GM12878 (cell line): ENCODE measurements around the gene ZNF892. TPM values are rescaled to one million over a fixed set of nuclear protein-coding genes. Genes with fewer than 3 reads are reported as not detected.

Source experiments
- ATAC-seq: fragments of 200-7000 bp; cut with Tn5 transposase; 3 replicates; pipeline ENCODE4 v1.9.1; 2020; ENCODE audit warnings: mild to moderate bottlenecking, moderate library complexity
- BruUV-seq: library from RNA; stranded (reverse); fragments of 400-500 nt; replicated peaks from 2 replicates; lab custom pipeline; 2021; lab: Mats Ljungman, UMichigan
- CTCF ChIA-PET: fragments of 300-600 bp; sonication (Branson Sonifier 250); formaldehyde crosslinking; extraction: SDS; loops from one replicate; lab custom pipeline; 2021; ENCODE audit warnings: inconsistent platforms; lab: Yijun Ruan, JAX
- POLR2A ChIA-PET: fragments of 350-600 bp; formaldehyde crosslinking; extraction: SDS; loops from one replicate; lab custom pipeline; 2021; ENCODE audit warnings: inconsistent platforms; lab: Charles Lee
- RAD21 ChIA-PET: fragments of 300-600 bp; sonication (Branson Sonifier 250); formaldehyde crosslinking; loops from one replicate; lab custom pipeline; 2023; ENCODE audit warnings: antibody characterized with exemption; ENCODE audit not compliant: unreplicated experiment; lab: Charles Lee
- SMC1A ChIA-PET: fragments of 300-600 bp; sonication (Branson Sonifier 250); formaldehyde crosslinking; loops from one replicate; lab custom pipeline; 2023; ENCODE audit not compliant: unreplicated experiment, uncharacterized antibody; lab: Charles Lee
- DNase-seq: peaks from one replicate; pipeline ENCODE4 v3.0.0-alpha.2; 2011; ENCODE audit warnings: low read depth, low spot score
- FAIRE-seq: peaks from 3 replicates; lab custom pipeline; 2011; peaks lifted over from hg19 to GRCh38; lab: Jason Lieb, UNC
- H2AFZ ChIP-seq: 2 replicates; pipeline ENCODE4 v1.6.0; 2011; ENCODE audit warnings: low read depth, low read length, control low read depth; ENCODE audit not compliant: control insufficient read depth
- H3K27ac ChIP-seq: 2 replicates; pipeline ENCODE4 v1.5.1; 2011; ENCODE audit warnings: control low read depth; ENCODE audit not compliant: control insufficient read depth, insufficient read depth
- H3K27me3 ChIP-seq, 2 experiments: replicated peaks in 1 of 2; 2 replicates each; pipeline versions ENCODE4 v1.6.0 to v1.6.1; 2011; ENCODE audit warnings: low read length in 1 of 2; ENCODE audit not compliant: control insufficient read depth in 2 of 2, insufficient read depth in 2 of 2
- H3K36me3 ChIP-seq, 2 experiments: 2 replicates each; pipeline ENCODE4 v1.5.1; 2011; ENCODE audit warnings: low read length in 1 of 2; ENCODE audit not compliant: control insufficient read depth in 2 of 2, insufficient read depth in 2 of 2
- H3K4me1 ChIP-seq: 2 replicates; pipeline ENCODE4 v1.6.1; 2011; ENCODE audit warnings: mild to moderate bottlenecking, low read length, moderate library complexity, mixed read lengths; ENCODE audit not compliant: control insufficient read depth, insufficient read depth
- H3K4me2 ChIP-seq: 2 replicates; pipeline ENCODE4 v1.6.0; 2011; ENCODE audit warnings: control low read depth; ENCODE audit not compliant: control insufficient read depth, insufficient read depth
- H3K4me3 ChIP-seq: fragments of 200-600 bp; sonication (generic); 2 replicates; pipeline ENCODE4 v1.5.1; 2016
- H3K79me2 ChIP-seq: 2 replicates; pipeline ENCODE4 v1.6.0; 2011; ENCODE audit warnings: low read length; ENCODE audit not compliant: control insufficient read depth, insufficient read depth
- H3K9ac ChIP-seq: 2 replicates; pipeline ENCODE4 v1.8.0; 2011; ENCODE audit warnings: low read length, control low read depth, mixed read lengths; ENCODE audit not compliant: control insufficient read depth, insufficient read depth
- H3K9me3 ChIP-seq: replicated peaks from 3 replicates; pipeline ENCODE4 v1.5.1; 2011; ENCODE audit warnings: mild to moderate bottlenecking, low read length; ENCODE audit not compliant: control insufficient read depth, insufficient read depth
- H4K20me1 ChIP-seq: 2 replicates; pipeline ENCODE4 v1.6.0; 2011; ENCODE audit not compliant: control insufficient read depth, insufficient read depth
- BHLHE40 ChIP-seq, 2 experiments: fragments of 450-650 bp in 1 of 2; IDR thresholded peaks; 2 replicates each; pipeline ENCODE4 v1.6.1; 2011 to 2017; ENCODE audit warnings: low read depth in 2 of 2, borderline replicate concordance in 1 of 2, improper control_type of control experiment in 1 of 2, low read length in 1 of 2, mild to moderate bottlenecking in 1 of 2
- BRCA1 ChIP-seq: IDR thresholded peaks from 2 replicates; pipeline ENCODE4 v1.6.1; 2011; ENCODE audit warnings: low read depth, low read length, improper control_type of control experiment
- CREB1 ChIP-seq: IDR thresholded peaks from 2 replicates; pipeline ENCODE4 v1.6.1; 2012; ENCODE audit warnings: low read depth, mild to moderate bottlenecking, inconsistent platforms
- CREM ChIP-seq: IDR thresholded peaks from 2 replicates; pipeline ENCODE4 v1.6.1; 2014; ENCODE audit warnings: antibody characterized with exemption, low read depth
- JUND ChIP-seq: IDR thresholded peaks from 2 replicates; pipeline ENCODE4 v1.6.1; 2012; ENCODE audit warnings: low read depth, mild to moderate bottlenecking, low read length, improper control_type of control experiment, moderate library complexity
- NFXL1 ChIP-seq: fragments of 450-650 bp; IDR thresholded peaks from 2 replicates; pipeline ENCODE4 v1.6.1; 2017; ENCODE audit warnings: antibody characterized with exemption, mild to moderate bottlenecking, borderline replicate concordance
- NFYB ChIP-seq: IDR thresholded peaks from 2 replicates; pipeline ENCODE4 v1.6.1; 2011; ENCODE audit warnings: low read depth, mild to moderate bottlenecking, low read length, improper control_type of control experiment, moderate library complexity; ENCODE audit not compliant: insufficient read depth
- NRF1 ChIP-seq: conservative IDR thresholded peaks from 2 replicates; pipeline ENCODE4 v1.6.1; 2011; ENCODE audit warnings: mild to moderate bottlenecking, low read depth, low read length, improper control_type of control experiment
- ZNF592 ChIP-seq: fragments of 450-650 bp; IDR thresholded peaks from 2 replicates; pipeline ENCODE4 v1.6.1; 2017; ENCODE audit warnings: mild to moderate bottlenecking, moderate library complexity
- ZZZ3 ChIP-seq: IDR thresholded peaks from 2 replicates; pipeline ENCODE4 v1.6.1; 2011; ENCODE audit warnings: low read depth; ENCODE audit not compliant: control insufficient read depth, insufficient read length
- WGBS: methylation state at CpG from one replicate; pipeline ENCODE4 v1.1.6; 2016; ENCODE audit warnings: low lambda C conversion rate; ENCODE audit not compliant: insufficient replicate concordance, insufficient coverage; ENCODE audit errors: missing lambda C conversion rate; 5-methylcytosine and 5-hydroxymethylcytosine counted together
- in situ Hi-C: fragments of 300-500 bp; cut with MboI; formaldehyde crosslinking; loops from 9 replicates; pipeline ENCODE4 v1.14.3; 2018; ENCODE audit warnings: mixed read lengths
- intact Hi-C: fragments of 100-400 bp; cut with micrococcal nuclease; formaldehyde crosslinking; loops from one replicate; pipeline ENCODE4 v1.14.2; 2022; ENCODE audit not compliant: unreplicated experiment
- polyA plus RNA-seq, 11 experiments: library from polyadenylated mRNA; depleted of rRNA in 4 of 11; unstranded in 6 of 11; stranded (reverse) in 5 of 11; fragments of >200 nt; fragmentation: Nextera tagmentation in 4 of 11; fragmentation: Illumina TruSeq in 1 of 11; extraction: Ambion mirVana in 4 of 11; extraction: Trizol in 1 of 11; gene quantifications; 1 replicate in 1 of 11; 2 replicates in 10 of 11; pipeline versions ENCODE4 v1.2.1 to v1.2.3, GENCODE V29; 2011 to 2016; ENCODE audit warnings: inconsistent platforms in 2 of 11, missing spikeins in 2 of 11, low read depth in 1 of 11
- total RNA-seq, 4 experiments: library from RNA; depleted of rRNA in 3 of 4; stranded (reverse); fragments of >200 nt in 3 of 4; fragmentation: Illumina TruSeq in 1 of 4; extraction: Trizol in 1 of 4; gene quantifications; 2 replicates each; pipeline versions ENCODE4 v1.2.1 to v1.2.3, GENCODE V29; 2013 to 2021
- TF ChIP-seq, protein P1 (sequence below): IDR thresholded peaks from 2 replicates; pipeline ENCODE4 v1.6.1; 2011; ENCODE audit warnings: low read depth, mild to moderate bottlenecking, low read length, moderate library complexity, borderline replicate concordance; ENCODE audit errors: extremely low read depth
- TF ChIP-seq, protein P2 (sequence below): fragments of 450-650 bp; IDR thresholded peaks from 2 replicates; pipeline ENCODE4 v1.6.1; 2018; ENCODE audit warnings: mild to moderate bottlenecking, low read depth, moderate library complexity; ENCODE audit not compliant: partially characterized antibody

Gene ZNF892
- total and polyA plus RNA-seq, 10 of the 15 experiments (the other 5 are each of a cell fraction or from before 2014, with no cell fraction given) = 0.11 to 1.3 (median 0.29) TPM; not detected in 3

GRCh38 chr2:95234816-95235215, 27.5 kb downstream of the ZNF892 start:
- DNase-seq (no peak), FAIRE-seq (no peak), ATAC-seq (no peak)
- RAD21 ChIA-PET = no interaction called here
- Histone ChIP-seq H3K27me3 (no peaks in the 10 kb centered on the region), H3K4me1 (no peaks in the 10 kb centered on the region), H4K20me1 (no peaks in the 10 kb centered on the region), H3K4me3 (no peak overlapping the region), H2AFZ (no peak overlapping the region), H3K9ac (no peak overlapping the region), H3K27ac (no peak overlapping the region), H3K79me2 (no peaks in the 10 kb centered on the region), H3K36me3 (no peaks in the 10 kb centered on the region), H3K9me3 (no peaks in the 10 kb centered on the region; the same call in 2 of the 3 replicates), H3K4me2 (no peak overlapping the region)
- WGBS = 59% methylated on average over 3 of the region's 3 CpGs
- no TSS peak for BruUV-seq
- TF ChIP-seq ZZZ3 (no peak), NFXL1 (no peak), BHLHE40 (IDR thresholded peaks at IDR 0.05; ENCODE audit: borderline replicate concordance in 1 of 2, low read depth in 2 of 2, low read length in 1 of 2) (no peak), NFYB (no peak), ZNF592 (no peak), CREB1 (no peak), JUND (no peak), CREM (no peak), NRF1 (no peak), BRCA1 (no peak)
- TF ChIP-seq, protein P1, sequence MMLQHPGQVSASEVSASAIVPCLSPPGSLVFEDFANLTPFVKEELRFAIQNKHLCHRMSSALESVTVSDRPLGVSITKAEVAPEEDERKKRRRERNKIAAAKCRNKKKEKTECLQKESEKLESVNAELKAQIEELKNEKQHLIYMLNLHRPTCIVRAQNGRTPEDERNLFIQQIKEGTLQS = no peak
- TF ChIP-seq, protein P2, sequence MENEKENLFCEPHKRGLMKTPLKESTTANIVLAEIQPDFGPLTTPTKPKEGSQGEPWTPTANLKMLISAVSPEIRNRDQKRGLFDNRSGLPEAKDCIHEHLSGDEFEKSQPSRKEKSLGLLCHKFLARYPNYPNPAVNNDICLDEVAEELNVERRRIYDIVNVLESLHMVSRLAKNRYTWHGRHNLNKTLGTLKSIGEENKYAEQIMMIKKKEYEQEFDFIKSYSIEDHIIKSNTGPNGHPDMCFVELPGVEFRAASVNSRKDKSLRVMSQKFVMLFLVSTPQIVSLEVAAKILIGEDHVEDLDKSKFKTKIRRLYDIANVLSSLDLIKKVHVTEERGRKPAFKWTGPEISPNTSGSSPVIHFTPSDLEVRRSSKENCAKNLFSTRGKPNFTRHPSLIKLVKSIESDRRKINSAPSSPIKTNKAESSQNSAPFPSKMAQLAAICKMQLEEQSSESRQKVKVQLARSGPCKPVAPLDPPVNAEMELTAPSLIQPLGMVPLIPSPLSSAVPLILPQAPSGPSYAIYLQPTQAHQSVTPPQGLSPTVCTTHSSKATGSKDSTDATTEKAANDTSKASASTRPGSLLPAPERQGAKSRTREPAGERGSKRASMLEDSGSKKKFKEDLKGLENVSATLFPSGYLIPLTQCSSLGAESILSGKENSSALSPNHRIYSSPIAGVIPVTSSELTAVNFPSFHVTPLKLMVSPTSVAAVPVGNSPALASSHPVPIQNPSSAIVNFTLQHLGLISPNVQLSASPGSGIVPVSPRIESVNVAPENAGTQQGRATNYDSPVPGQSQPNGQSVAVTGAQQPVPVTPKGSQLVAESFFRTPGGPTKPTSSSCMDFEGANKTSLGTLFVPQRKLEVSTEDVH = no peak
- in situ Hi-C loops (no loop called here), intact Hi-C loops (no loop called here)
- SMC1A ChIA-PET = no interaction called here
- CTCF ChIA-PET = interaction anchor here (1.3 kb wide), 1 partner anchor 8 kb away, joined by 3 read pairs; no protein-coding TSS in a partner anchor
- POLR2A ChIA-PET = no interaction called here
